Adrenal gland (tissue), 12 donors: ENCODE data around the gene CDK14. TPM values are rescaled to one million over a fixed set of nuclear protein-coding genes. Genes with fewer than 3 reads are reported as not detected.

ENCODE experiments used
- DNase-seq, 7 donors: peaks; one replicate each; pipeline ENCODE4 v3.0.0-alpha.2; 2019 to 2020
- H3K27ac ChIP-seq, 5 donors: fragments of 200-600 bp; sonication (generic) in 4 of 5; 1 replicate in 3 of 5; 2 replicates in 2 of 5; pipeline versions ENCODE4 v1.5.1 to v1.8.0; 2016 to 2020; ENCODE audit warnings: mild to moderate bottlenecking in 1 of 5
- H3K27me3 ChIP-seq: fragments of 200-600 bp; 2 replicates; pipeline ENCODE4 v1.8.0; 2021
- H3K36me3 ChIP-seq, 2 donors: fragments of 200-600 bp; replicated peaks in 1 of 2; 1 replicate in 1 of 2; 2 replicates in 1 of 2; pipeline versions ENCODE4 v1.5.1 to v1.8.0; 2018 to 2022
- H3K4me1 ChIP-seq, 2 donors: fragments of 200-600 bp; replicated peaks in 1 of 2; 1 replicate in 1 of 2; 2 replicates in 1 of 2; pipeline versions ENCODE4 v1.5.1 to v1.8.0; 2018 to 2021
- H3K4me3 ChIP-seq, 4 donors: fragments of 200-600 bp; sonication (generic) in 3 of 4; one replicate each; pipeline ENCODE4 v1.5.1; 2016 to 2018
- H3K9me3 ChIP-seq, 3 donors: fragments of 200-600 bp; sonication (generic) in 1 of 3; replicated peaks in 1 of 3; 1 replicate in 2 of 3; 2 replicates in 1 of 3; pipeline versions ENCODE4 v1.5.1 to v1.8.0; 2016 to 2021
- POLR2A ChIP-seq, 2 donors: fragments of 450-650 bp; IDR thresholded peaks; one replicate each; pipeline ENCODE4 v1.6.1; 2017; ENCODE audit warnings: antibody characterized with exemption in 2 of 2, mild to moderate bottlenecking in 2 of 2, moderate library complexity in 1 of 2
- WGBS, 4 donors: extraction: QIAGEN DNeasy Blood & Tissue Kit in 2 of 4; methylation state at CpG; one replicate each; pipeline versions ENCODE4 v1.1.5 to v1.1.7; 2013 to 2017; 5-methylcytosine and 5-hydroxymethylcytosine counted together
- intact Hi-C, 2 donors: fragments of 100-400 bp; cut with DNase I; formaldehyde crosslinking; loops; one replicate each; pipeline versions ENCODE4 v1.14.1 to v1.15.0; 2022 to 2023
- polyA plus RNA-seq, 3 donors: library from polyadenylated mRNA; stranded (reverse); fragments of 200-250 nt in 2 of 3; fragments of 350-450 nt in 1 of 3; fragmentation: Illumina TruSeq in 1 of 3; extraction: RNeasy Lipid Tissue Mini Kit (QIAGEN cat#74804) in 1 of 3; gene quantifications; one replicate each; pipeline ENCODE4 v1.2.3, GENCODE V29; 2013 to 2014
- total RNA-seq, 9 donors: library from RNA; depleted of rRNA in 4 of 9; stranded (reverse); fragments of >200 nt in 4 of 9; fragments of 120-200 nt in 1 of 9; fragmentation: NEBNext Ultra II Directional in 1 of 9; extraction: Animal tissue kit (Norgen Biotek cat#: 25700) in 1 of 9; gene quantifications; one replicate each; pipeline versions ENCODE4 v1.1.0 to v1.2.4, GENCODE V29; 2013 to 2023
- TF ChIP-seq, protein P1 (sequence below), 6 experiments: fragments of 450-650 bp in 4 of 6; fragments of 200-600 bp in 2 of 6; sonication (generic) in 1 of 6; IDR thresholded peaks; 1 replicate in 5 of 6; 2 replicates in 1 of 6; pipeline versions ENCODE4 v1.5.1 to v1.8.0; 2016 to 2021; ENCODE audit warnings: antibody characterized with exemption in 6 of 6, mild to moderate bottlenecking in 2 of 6, moderate library complexity in 1 of 6
- donor health status: healthy with polysubstance abuse.
- donor health status: Bipolar disorder and iron deficiency.
- donor health status: DM: yes; HTN: yes; CAD: no.
- donor health status: DM: no; HTN: no; CAD: no.
- donor health status: DM: no; HTN: no; CAD: no.
- donor health status: DM: yes; HTN: yes; CAD: no.

The CDK14 gene
- total and polyA plus RNA-seq, 12 donors = 1.9 to 14.5 (median 7.6) TPM

DNA sequence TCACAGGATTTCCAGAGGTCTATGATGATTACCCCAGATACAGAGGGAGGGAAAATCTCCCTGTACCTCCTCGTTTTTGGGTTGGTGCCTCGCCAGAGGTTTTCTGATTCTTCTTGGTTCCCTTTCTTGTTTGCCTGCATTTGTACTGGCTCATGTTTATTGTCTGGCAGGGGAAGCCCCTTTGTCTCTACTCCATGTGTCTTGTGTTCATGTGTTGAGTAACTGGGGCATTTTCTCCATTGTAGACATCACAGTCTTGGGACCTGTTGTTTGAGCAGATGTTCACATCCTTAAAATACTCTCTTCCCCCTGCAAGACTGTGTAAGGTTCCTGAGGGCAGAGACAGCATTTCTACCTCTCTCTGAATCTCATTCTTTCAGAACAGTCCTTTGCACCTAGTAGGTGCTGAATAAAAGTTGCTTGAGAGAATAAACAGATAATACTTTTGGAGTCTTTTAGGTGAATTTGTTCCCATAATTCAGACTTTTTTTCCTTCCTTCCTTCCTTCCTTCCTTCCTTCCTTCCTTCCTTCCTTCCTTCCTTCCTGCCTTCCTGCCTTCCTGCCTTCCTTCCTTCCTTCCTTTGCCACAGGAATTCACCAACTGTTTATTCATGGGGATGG, 25.1 kb downstream of the CDK14 start:
- H3K27me3 ChIP-seq = no peaks in the 10 kb centered on the region
- intact Hi-C loops = loop anchor here in 1 of 2 donors (10.0 kb wide), 1 partner anchor 166 kb away; no protein-coding TSS in a partner anchor
- no peak overlapping the region for H3K27ac ChIP-seq
- no peaks in the 10 kb centered on the region for H3K9me3 ChIP-seq
- no peaks in the 10 kb centered on the region for H3K36me3 ChIP-seq
- peaks cover 14 to 15% of the 10 kb centered on the region in 2 donors for H3K4me1 ChIP-seq
- H3K4me3 ChIP-seq = no peak overlapping the region
- TF ChIP-seq POLR2A (IDR thresholded peaks at IDR 0.05) = no peak
- TF ChIP-seq, protein P1, sequence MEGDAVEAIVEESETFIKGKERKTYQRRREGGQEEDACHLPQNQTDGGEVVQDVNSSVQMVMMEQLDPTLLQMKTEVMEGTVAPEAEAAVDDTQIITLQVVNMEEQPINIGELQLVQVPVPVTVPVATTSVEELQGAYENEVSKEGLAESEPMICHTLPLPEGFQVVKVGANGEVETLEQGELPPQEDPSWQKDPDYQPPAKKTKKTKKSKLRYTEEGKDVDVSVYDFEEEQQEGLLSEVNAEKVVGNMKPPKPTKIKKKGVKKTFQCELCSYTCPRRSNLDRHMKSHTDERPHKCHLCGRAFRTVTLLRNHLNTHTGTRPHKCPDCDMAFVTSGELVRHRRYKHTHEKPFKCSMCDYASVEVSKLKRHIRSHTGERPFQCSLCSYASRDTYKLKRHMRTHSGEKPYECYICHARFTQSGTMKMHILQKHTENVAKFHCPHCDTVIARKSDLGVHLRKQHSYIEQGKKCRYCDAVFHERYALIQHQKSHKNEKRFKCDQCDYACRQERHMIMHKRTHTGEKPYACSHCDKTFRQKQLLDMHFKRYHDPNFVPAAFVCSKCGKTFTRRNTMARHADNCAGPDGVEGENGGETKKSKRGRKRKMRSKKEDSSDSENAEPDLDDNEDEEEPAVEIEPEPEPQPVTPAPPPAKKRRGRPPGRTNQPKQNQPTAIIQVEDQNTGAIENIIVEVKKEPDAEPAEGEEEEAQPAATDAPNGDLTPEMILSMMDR (IDR thresholded peaks at IDR 0.05) = no peak
- DNase-seq = no peak
- WGBS, 4 donors = 39 to 67% (median 62%) methylated on average over 2 of the region's 2 CpGs

DNA sequence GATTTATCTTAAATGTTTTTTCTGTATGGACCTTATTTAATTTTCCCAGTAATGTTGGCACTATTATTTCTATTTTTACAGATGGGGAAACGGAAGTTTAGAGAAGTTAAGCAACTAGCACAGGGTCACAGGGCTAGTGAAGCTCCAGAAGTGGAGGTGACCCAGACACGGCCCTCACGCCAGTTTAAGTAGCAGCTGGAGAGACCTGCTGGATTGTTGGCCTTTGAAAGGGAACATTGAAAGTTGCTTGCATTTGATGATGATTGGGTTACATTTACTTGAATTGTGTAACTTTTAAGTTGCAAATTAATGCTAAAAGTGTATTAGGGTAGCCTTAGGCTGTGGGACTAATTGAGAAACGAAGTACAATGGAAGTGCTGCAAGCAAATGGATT, 25.6 kb downstream of the CDK14 start:
- H3K4me3 ChIP-seq = no peak overlapping the region
- H3K9me3 ChIP-seq = no peaks in the 10 kb centered on the region
- DNase-seq = no peak
- intact Hi-C loops = loop anchor here in 1 of 2 donors (10.0 kb wide), 1 partner anchor 167 kb away; no protein-coding TSS in a partner anchor
- 59 to 75% (median 67%) methylated on average over 4 of the region's 4 CpGs for WGBS, 4 donors
- peaks cover 14 to 15% of the 10 kb centered on the region in 2 donors for H3K4me1 ChIP-seq
- no peaks in the 10 kb centered on the region for H3K27me3 ChIP-seq
- TF ChIP-seq, protein P1 (IDR thresholded peaks at IDR 0.05) = no peak
- no peaks in the 10 kb centered on the region for H3K36me3 ChIP-seq
- H3K27ac ChIP-seq = no peak overlapping the region

DNA sequence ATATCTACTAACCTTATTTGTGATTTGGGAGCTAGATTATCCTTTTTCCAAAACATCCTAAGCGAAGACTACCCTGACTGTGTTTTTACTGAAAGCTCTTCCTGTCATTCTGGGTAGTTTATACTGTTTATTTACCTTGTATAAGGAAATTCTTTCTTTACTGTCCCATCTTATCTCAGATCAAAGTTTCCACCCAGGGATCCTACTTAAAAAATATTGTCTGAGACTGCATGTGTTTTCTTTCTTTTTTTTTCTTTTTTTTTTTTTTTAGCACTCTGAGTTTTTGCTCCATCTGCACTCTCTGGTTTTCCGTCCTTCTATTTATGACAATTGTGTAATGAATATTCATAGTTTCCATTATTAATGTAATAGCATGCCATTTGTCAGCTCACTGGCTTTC, 26.5 kb downstream of the CDK14 start:
- H3K27me3 ChIP-seq = no peaks in the 10 kb centered on the region
- H3K9me3 ChIP-seq = no peaks in the 10 kb centered on the region
- no peak for DNase-seq
- 83 to 96% (median 87%) methylated on average over 2 of the region's 2 CpGs for WGBS, 4 donors
- TF ChIP-seq, protein P1 (IDR thresholded peaks at IDR 0.05) = no peak
- no peak for TF ChIP-seq POLR2A (IDR thresholded peaks at IDR 0.05)
- intact Hi-C loops = loop anchor here in 1 of 2 donors (10.0 kb wide), 1 partner anchor 168 kb away; no protein-coding TSS in a partner anchor
- H3K4me3 ChIP-seq = no peak overlapping the region
- H3K4me1 ChIP-seq = peaks cover 14 to 15% of the 10 kb centered on the region in 2 donors
- no peaks in the 10 kb centered on the region for H3K36me3 ChIP-seq
- no peak overlapping the region for H3K27ac ChIP-seq

DNA sequence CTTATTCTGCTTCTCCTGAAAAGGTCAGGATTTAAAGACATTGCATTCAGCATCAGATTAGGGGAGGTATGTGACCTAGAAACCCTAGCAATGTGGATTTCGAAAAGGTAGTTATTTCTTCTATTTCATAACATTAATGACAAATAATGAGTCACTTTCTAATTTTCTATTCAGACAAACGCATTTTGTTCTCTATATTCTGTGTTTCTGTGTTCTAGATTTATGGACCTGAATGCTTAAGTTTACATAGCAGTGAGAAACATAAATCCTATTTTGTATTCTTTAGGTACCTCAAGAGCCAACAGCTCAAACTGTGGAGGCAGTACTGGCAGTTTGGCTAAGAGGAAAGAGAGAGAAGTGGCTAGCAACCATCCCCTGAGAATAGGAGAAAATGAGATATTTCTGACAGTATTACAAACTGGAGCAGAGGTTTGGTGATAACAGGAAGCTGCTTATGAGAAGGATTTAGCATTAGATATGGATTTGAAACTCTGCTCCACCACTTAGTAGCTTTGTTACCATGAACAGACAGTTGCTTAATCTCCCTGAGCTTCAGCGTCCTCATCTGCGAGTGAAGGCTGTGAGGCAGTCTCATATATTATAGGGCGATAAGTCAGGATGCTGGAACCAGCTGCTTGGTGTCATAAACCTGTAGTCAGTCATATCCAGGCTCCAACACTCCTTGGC, 28.2 kb downstream of the CDK14 start:
- 45 to 57% (median 50%) methylated on average over 5 of the region's 5 CpGs for WGBS, 4 donors
- DNase-seq = no peak
- intact Hi-C loops = loop anchor here in 1 of 2 donors (10.0 kb wide), 1 partner anchor 170 kb away; no protein-coding TSS in a partner anchor
- no peaks in the 10 kb centered on the region for H3K9me3 ChIP-seq
- H3K36me3 ChIP-seq = no peaks in the 10 kb centered on the region
- peak overlapping the region in 4 of 5 donors; percentile 3 to 57 (median 10) for H3K27ac ChIP-seq
- H3K4me3 ChIP-seq = no peak overlapping the region
- TF ChIP-seq POLR2A (IDR thresholded peaks at IDR 0.05) = no peak
- TF ChIP-seq, protein P1 (IDR thresholded peaks at IDR 0.05) = no peak
- no peaks in the 10 kb centered on the region for H3K27me3 ChIP-seq
- H3K4me1 ChIP-seq = peaks cover 14 to 15% of the 10 kb centered on the region in 2 donors
